Measurements from ENCODE around the gene CCDC187. TPM values are rescaled to one million over a fixed set of nuclear protein-coding genes. Genes with fewer than 3 reads are reported as not detected.

The CCDC187 gene
- total RNA-seq, 1 experiment from 2014 or later: 2.5 TPM

DNA sequence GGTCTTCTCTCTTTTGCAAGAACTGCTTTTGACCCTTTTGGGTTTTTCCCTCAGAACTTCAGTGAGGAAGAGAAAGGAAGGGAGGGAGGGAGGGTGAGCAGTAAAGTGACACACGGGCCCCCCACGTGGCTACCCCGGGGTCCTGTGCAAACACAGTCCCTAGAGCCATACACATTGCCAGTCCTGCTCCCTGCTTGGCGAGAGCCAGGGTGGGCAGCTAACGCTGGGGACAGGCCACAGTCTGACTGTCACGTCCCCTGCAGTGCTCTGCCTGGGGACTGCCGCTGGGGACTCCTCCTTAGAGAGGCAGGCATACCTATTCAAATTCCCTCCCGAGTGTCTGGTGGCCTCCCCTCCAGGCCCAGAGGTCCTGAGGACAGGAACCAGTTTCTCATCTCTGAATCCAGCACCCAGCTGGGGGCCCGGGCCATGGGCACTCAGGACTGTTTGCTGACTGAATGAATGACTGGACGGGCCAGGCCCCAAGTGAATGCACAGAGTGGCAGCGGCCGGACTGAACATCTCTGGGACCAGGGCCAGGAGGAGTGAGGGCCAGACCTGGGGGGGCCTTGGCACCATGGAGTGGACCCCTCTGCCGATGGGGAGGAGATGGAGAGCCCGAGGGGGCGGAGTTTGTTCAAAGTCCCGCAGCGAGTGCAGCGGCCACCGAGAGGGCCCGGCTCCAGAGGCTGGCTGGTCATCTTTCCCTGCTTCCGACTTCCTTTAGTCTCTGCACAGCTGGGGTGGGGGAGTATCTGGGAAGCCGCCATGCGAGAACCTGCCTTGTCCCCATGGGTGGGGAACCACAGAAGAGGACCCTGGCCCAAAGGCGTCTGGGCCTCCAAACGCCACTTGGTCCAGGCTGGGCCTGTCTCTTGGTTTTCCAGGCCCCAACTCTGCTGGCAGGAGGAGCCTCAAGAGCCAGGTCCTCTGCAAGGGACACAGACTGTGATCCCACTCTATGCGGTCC, 5.8 kb downstream of the CCDC187 start:
- DNase-seq (ENCODE audit: low spot score): no peak

DNA sequence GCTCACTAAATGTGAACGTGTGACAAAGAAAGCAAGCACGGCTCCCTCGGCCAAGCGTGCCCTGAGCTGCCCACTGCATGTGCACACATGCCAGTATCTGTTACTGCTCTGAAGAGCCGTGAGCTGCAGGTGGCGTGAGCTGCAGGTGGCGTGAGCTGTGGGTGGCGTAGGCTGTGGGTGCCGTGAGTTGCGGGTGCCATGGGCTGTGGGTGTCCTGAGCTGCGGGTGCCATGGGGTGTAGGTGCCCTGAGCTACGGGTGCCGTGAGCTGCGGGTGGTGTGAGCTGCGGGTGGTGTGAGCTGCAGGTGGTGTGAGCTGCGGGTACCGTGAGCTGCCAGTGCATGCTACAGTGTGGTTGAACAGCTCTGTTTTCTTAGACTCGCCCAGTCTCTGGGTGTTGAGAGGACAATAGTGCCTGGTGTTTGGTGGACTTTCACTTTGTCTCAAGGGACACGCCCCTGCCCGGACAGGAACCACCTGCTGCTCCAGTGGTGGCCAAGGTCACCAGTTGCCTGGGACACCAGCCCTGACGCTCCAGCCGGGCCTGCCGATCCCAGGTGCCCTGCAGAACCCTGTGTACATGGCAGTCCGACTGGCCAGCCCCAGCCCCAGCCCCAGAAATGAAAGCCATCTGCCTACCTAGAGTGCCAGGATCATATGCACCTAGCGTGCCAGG, 6.7 kb downstream of the CCDC187 start:
- peak; percentile 65 for DNase-seq (ENCODE audit: low spot score)

DNA sequence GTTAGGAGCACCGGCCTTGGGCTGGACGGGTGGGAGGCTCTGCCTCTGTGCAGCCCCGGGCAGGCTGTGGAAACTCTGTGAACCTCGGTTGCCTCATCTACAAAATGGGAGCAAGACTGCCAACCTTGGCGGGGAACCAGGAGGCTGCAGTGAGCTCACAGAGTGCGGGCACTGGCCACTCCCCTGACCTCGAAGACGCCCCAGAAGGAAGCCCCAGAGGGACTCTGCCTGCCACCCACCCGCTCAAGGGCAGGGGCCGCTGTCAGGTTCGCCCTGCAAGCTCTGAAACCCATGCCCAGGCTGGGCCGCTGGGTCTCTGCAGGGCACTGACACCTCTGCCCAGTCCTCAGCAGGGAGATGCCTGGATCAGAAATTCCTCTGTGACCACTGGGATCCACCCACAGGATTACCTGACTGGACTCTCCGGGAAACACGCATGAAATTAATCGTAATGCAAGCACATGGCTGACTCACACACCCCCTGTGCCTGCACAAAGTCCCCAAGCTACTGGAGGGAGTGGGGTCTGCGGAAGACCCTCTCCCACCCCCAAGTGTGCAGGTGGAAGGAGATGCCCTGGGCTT, 7.4 kb downstream of the CCDC187 start:
- DNase-seq (ENCODE audit: low spot score): no peak

DNA sequence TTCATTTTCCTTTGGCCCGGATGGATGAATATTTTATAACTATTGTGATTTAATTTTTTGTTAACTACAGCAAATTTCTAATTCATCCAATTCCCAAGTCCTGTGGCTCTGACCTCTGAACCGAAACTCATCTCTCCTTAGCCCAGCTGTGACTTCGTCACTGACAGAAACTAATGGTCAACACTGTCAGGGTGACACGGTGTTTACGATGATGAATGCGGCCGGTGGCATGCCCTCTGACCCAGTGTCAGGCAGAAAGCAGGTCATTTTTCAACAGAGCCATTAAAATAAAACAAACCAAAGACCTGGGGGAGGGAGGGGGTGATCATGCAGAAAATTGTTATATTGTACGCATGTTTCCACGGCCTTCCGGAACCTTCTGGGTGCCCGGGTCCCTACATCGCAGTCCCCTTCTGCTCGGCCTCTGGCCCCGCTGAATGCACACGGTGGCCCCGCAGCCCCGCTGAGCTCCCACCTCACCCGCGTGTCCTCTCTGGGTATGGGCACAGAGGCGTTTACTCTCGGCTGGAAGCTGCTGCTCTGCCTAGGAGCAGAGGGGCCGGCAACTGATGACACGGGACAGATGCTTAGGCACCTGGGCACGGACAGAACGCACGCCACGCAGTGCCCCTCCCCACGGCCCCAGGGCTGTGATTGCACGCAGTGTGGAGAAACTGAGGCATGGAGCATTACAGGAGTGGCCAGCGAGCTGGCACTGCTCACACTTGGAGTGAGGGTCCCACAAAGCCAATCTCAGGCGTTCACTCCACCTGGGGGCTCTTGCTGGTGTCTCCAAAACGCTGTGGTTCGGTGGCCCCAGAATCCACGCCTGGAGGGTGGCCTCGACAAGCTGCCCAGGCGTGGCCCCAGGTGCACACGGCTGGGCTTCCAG, 8.1 kb downstream of the CCDC187 start:
- no peak for DNase-seq (ENCODE audit: low spot score)

DNA sequence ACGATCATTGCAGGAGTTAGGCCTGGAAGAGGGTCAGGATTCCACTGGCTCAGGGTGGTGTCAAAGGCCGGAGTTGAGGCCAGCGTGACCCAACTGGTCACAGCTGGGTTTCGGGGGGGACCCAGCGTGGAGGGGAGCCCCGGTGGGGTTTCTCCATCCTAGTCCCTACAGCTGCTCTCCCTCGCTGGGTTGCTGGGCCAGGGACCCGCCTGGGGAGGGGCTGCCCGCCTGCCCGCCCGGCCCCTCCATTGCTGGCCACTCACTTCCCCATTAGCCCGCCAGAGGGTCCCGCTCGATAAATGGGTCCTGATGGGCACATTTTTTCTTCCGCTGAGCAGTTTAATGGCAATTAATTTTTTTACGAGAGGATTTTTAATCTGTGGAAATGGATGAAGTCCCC, 8.8 kb downstream of the CCDC187 start:
- DNase-seq (ENCODE audit: low spot score): no peak

DNA sequence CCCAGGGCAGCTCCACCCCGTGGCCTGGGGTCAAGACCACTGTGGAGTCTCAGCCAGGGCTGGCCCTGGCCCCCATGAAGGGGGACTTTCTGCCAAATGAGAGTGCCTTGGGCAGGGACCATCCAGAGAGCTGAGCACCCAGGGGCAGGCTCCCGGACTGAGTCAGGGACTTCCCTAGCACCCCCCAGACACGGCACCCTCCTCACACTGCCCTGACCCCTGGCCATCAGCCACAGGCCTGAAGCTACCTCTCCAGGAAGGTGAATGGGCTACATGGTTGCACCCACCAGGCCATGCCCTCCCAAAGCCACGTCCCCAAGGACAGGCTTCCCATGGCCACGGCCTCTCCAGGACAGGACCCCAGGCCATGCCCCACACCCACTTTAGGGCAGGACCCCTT, 9.5 kb downstream of the CCDC187 start:
- DNase-seq (ENCODE audit: low spot score): no peak

DNA sequence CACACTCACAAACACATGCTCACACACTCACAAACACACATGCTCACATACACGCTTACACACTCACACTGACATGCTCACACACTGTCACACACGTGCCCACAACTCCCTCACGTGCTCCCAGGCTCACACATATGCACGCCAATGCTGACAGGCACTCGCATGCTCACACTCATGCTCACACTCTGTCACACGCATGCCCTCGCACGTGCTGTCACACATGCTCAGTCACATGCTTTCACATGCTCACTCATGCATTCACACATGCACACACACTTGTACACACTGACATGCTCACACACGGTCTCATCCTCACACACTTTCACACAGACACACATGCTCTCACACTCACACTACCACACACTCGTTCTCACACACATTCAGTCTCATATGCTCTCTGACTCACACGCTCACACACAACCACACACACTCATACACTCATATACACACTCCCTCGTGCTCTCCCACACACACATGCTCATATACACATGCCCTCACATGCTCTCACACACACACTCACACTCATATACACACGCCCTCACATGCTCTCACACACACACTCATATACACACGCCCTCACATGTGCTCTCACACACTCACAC, 10.3 kb downstream of the CCDC187 start:
- DNase-seq (ENCODE audit: low spot score): no peak

DNA sequence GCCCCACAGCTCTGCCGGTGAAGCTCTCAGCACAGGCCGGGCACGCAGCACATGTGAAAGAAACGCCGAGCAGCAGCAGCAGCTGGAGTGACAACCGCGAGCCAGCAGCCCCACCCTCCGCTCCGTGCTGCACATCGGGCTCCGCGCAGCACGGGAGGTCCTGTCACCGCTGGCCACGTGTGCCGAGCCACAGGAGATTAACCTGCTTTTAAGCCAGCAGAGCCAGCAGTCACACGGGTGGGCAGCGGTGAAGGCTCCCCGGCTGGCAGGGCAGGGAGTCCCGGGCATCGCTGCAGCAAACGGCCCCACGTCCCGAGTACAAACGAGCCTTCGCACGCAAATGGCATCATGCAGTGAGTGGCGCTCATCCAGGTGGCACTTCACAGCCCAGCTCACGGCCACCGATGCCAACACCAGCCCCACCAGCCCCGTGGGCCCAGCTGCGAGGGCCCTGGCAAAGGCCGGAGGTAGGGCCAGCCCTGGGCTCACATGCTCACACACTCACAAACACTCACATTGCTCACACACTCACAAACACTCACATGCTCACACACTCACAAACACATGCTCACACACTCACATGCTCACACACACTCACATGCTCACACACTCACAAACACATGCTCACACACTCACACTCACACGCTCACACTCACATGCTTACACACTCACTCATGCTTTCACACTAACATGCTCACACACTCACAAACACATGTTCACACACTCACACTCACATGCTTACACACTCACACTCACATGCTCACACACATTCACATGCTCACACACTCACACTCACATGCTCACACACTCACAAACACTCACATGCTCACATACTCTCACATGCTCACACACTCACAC, 11.1 kb downstream of the CCDC187 start:
- no peak for DNase-seq (ENCODE audit: low spot score)

DNA sequence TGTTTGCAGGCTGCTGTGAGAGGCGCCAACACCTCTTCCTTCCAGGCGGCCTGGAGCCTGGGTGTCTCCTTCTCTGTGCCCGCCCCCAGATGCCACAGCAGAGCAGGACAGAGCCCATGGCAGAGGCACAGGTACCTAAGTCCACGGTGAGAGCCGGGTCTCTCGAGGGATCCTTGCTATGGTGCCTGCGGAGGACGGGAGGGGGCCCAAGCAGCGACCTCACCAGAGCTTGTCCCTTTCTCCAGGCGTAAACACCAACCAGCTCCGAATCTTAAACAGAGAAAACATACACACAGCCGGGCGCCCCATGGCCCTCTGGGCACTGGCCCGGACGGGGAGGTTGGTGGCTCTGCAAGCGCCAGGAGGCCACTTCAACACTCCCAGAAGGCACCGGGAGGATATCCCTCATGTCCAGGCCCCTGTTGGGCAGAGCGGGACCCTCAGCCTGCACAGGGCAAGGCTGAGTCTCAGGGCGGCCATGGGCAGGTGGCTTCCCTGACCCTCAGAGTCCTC, 11.8 kb downstream of the CCDC187 start:
- no peak for DNase-seq (ENCODE audit: low spot score)

DNA sequence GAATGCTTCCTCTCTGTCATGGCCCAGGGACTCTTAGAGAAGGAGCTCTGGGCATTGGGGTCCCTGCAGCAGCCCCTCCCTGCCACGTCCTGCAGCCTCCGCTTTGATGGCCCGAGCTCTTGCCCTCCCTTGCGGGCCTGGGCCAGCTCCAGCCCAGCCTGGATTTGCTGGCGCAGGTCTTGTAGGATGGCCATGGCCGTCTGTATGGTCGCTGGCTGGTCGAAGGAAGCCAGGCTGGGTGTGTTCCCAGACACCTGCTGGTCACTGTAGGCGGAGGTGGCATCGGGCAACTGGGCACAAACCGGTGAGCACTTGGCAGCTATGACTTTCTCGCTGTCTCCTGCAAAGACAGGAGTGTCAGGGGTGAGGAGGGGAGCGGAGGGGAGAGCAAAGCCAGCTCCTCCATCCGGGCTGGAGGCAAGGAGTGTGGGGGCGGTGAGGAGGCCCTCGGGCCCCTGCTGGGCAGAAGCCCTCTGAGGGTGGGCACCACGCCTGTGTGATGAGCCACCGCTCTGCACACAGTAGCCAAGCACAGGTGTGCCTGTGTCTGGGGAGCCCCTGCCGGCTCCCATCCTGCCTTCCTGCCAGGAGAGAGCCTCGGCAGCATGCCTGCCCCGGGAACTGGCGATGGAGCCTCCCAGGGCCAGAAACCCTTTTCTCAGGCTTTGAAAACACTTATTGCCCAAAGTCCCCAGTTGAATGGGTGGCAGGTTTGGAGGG, 12.4 kb downstream of the CCDC187 start:
- DNase-seq (ENCODE audit: low spot score): no peak

DNA sequence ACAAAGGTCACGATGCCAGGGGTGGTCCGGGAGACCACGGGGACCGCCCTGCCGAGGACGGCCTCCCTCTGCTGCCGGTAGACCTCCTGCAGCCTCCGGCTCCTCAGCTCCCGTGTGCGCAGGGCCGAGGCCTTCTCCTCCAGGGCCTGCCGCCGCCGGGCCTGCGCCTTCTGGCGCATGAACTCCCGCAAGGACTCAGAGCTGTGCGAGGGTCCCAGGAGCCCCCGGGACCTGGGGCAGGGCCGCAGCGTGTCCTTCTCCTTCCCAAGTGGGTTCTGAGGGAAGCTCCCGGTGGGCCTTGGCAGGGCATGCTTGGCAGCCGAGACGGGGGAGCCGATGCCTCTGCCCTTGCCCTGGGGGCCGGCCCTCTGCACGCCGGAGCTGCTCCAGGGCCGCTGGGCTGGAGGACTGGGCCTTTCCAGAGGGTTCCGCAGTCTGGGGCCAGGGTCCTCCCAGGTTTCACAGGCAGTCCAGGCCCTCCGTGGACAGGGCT, 13.3 kb downstream of the CCDC187 start:
- DNase-seq (ENCODE audit: low spot score): no peak

DNA sequence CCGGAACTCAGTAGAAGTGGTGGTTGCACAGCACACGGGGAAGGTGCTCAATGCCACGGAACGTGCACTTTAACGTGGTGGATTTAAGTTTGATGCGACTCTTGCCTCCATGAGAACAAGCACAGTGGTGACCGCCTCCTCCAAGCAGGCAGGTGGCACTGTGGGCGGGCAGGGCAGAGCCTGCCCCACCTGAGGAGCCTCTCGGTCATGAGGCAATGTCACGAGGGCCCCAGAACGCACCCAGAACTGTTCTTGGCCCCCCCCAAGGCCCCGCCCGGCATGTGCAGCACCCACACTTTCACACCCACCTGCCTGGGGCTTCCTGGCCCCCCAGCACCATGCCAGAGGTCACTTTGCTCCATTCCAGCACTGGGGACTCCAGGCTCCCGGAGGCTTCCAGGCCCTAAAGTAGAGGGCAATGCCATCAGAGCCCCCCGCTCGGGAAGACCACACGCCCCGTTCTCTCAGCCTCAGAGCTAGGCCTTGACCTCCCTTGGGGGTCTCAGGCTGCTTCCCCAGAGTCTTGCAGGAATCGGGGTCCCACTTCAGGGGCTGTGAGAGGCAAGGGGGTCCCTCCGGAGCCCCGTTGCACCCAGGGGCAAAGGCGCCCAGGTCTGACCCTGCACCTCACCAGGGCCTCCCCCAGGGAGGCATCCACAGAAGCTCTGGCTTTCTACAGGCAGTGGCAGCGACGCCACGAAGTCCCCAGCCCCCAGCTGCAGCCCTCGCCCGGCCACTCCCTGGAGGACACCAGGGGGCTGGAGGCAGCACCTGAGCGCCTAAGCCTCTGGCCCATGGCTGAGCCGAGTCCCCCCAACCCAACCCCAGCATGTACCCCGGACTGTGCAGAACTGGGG, 14.0 kb downstream of the CCDC187 start:
- DNase-seq (ENCODE audit: low spot score): peak; percentile 53

DNA sequence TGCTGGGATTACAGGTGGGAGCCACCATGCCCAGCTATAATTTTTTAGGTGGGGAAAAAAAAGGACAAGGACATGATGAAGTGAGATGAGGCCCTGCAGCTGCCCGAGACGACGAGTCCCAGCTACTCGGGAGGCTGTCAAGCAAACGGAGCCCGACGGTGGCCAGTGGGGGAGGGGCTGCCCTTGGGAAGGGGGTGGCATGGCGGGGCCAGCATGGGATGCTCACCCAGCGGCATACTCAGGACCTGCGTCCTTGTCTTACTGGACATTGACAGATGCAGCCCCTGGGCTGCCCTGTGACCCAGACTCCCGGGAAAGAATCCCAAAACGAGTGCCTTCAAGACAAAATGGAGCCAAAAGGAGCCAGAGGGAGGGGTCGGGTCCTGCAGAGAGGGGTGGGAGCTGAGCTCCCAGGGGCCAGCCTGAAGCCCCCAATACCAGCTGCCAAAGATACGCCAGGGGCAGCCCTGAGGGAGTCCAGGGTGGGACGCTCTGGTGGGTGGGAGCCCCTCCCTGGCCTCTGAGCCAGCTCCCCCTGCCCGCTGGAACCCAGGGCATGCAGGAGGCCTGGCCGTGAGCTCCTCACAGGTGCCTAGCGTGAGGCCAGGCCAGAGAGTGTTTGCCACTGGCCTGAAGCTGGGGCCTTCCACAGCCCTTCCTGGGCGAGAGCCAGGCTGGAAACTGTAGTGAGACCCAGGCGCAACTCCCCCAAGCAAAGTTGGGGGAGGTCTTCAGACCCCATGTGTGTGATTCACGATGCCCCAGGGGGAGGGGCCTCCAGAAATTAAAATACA, 15.7 kb downstream of the CCDC187 start:
- DNase-seq (ENCODE audit: low spot score): no peak

DNA sequence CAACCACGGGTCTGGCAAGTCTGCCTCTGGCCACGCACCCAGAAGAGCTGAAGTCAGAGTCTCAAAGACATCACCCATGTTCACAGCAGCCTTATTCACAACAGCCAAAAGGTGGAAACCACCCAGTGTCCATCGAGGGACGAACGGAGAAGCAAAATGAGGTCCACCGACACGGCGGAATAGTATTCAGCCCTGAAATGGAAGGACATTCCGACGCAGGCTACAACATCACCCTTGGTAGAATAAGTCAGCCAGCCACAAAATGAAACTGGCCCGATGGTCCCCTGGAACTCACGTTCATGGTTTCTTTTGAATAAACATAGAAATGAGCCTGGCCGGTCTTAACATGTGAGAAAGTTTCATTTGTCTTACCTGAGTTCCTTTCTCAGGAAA, 16.9 kb downstream of the CCDC187 start:
- DNase-seq (ENCODE audit: low spot score): no peak

DNA sequence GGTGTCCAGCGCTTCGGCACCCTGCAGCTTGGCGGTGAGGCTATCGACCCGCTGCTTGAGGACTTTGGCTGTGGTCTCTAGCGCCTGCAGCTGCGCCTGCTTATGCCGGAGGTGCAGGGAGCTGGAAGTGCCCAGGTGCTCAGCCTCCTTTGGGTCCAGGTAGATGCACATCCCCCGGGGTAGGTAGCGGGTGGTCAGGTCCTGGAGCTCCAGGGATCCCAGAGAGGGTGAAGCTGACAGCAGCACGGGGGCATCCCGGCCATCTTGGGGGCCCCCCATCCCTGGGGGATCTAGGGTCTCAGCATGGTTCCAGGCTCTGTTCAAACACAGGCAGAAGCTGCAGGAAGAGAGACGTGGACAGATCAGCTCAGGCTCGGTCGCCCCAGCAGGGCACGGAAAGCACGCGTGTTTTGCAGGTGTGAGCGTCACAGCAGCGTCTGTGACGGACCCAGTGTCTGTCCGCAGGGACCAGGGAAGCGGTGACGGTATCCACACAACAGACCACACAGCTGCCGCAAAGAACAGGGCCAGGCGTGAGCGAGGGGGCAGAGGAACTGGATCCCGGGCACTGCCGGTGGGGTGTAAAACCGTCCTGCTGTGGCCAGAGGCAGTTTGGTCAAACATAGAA, 17.4 kb downstream of the CCDC187 start:
- DNase-seq (ENCODE audit: low spot score): no peak

DNA sequence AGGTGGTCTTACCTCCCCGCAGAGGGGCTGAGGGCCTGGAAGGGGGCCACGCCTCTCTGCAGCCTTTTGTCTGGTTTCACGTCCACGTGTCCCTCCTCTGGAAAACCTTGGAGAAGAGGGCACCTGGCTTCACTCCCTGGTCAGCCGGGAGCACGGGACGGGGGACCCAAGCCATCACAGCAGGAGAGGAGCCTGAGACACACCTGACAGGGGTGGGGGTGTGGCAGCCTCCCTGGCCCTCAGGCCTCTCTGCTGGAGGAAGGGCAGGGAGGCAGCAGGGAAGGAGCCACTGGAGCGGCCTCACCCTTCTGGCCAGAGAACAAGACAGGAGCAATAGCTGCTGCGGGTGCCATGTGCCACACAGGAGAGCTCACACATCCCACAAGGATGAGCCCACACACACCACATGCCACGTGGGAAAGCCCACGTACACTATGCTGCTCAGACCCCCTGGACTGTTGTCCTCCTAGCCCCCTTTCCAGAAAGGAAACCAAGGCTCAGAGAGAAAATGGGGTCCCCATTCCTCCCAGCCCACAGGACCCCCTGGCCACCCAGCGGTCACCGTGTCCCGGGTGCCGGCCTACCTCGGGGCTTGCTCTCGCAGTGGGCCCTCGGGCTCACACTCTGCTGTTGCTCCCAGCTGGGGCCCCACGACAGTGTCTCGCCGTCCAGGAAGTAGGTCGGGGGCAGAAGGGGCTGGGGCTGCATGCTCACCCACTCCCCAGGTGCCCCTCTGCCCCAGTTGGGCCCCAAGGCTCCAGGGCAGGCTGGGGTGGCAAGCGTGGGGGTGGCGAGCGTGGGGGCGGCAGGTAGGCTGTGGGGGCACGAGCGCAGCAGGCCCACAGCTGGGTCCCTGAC, 18.2 kb downstream of the CCDC187 start:
- no peak for DNase-seq (ENCODE audit: low spot score)

Data from HT-29 (cell line).